WTC11 (cell line): Measurements from ENCODE around the gene MYL4. TPM values are rescaled to one million over a fixed set of nuclear protein-coding genes. Genes with fewer than 3 reads are reported as not detected.

Experiments used
- ATAC-seq: fragments of 200-7000 bp; cut with Tn5 transposase; 2 replicates; pipeline ENCODE4 v1.10.0; 2021; ENCODE audit warnings: mild to moderate bottlenecking, moderate library complexity
- CTCF ChIA-PET: fragments of 300-600 bp; sonication (Branson Sonifier 250); formaldehyde crosslinking; loops from one replicate; lab custom pipeline; 2021; ENCODE audit warnings: antibody characterized with exemption; lab: Charles Lee
- POLR2A ChIA-PET: fragments of 350-600 bp; sonication (Branson Sonifier 250); formaldehyde crosslinking; loops from one replicate; lab custom pipeline; 2021; ENCODE audit warnings: antibody characterized with exemption; lab: Charles Lee
- DNase-seq: peaks from one replicate; pipeline ENCODE4 v3.0.0; 2021; ENCODE audit warnings: low spot score
- H3K27ac Mint-ChIP-seq: 2 replicates; pipeline ENCODE4 v1.8.0; 2021; ENCODE audit warnings: mixed read lengths
- H3K27me3 Mint-ChIP-seq: 2 replicates; pipeline ENCODE4 v1.8.0; 2021; ENCODE audit warnings: low read depth, mild to moderate bottlenecking, moderate library complexity, mixed read lengths
- H3K36me3 Mint-ChIP-seq: 2 replicates; pipeline ENCODE4 v1.8.0; 2021; ENCODE audit warnings: mixed read lengths
- H3K4me1 Mint-ChIP-seq: 2 replicates; pipeline ENCODE4 v1.8.0; 2022; ENCODE audit warnings: mixed read lengths
- H3K4me3 Mint-ChIP-seq: 2 replicates; pipeline ENCODE4 v1.8.0; 2021; ENCODE audit warnings: mild to moderate bottlenecking, moderate library complexity, mixed read lengths
- H3K9me3 Mint-ChIP-seq: 2 replicates; pipeline ENCODE4 v1.8.0; 2021; ENCODE audit warnings: mixed read lengths
- AFF4 ChIP-seq: sonication (generic); formaldehyde crosslinking; IDR thresholded peaks from 2 replicates; pipeline ENCODE4 v1.8.1; 2023; ENCODE audit warnings: mild to moderate bottlenecking, missing genetic modification reagents, borderline replicate concordance
- AR ChIP-seq: fragments of 250-450 bp; sonication (Bioruptor Pico); IDR thresholded peaks from 2 replicates; pipeline ENCODE4 v1.9.0; 2021; ENCODE audit warnings: mild to moderate bottlenecking
- CREM ChIP-seq: sonication (generic); formaldehyde crosslinking; IDR thresholded peaks from 2 replicates; pipeline ENCODE4 v1.8.1; 2022; ENCODE audit warnings: mild to moderate bottlenecking, missing genetic modification reagents, moderate library complexity
- E2F1 ChIP-seq: sonication (generic); formaldehyde crosslinking; IDR thresholded peaks from 2 replicates; pipeline ENCODE4 v1.8.0; 2022; ENCODE audit warnings: mild to moderate bottlenecking, missing genetic modification reagents
- FOXJ3 ChIP-seq: sonication (generic); formaldehyde crosslinking; IDR thresholded peaks from 2 replicates; pipeline ENCODE4 v1.9.0; 2021; ENCODE audit warnings: missing genetic modification reagents, mild to moderate bottlenecking, borderline replicate concordance
- GABPB1 ChIP-seq: sonication (generic); formaldehyde crosslinking; IDR thresholded peaks from 2 replicates; pipeline ENCODE4 v1.8.1; 2023; ENCODE audit warnings: mild to moderate bottlenecking, missing genetic modification reagents
- HMGXB4 ChIP-seq: sonication (generic); formaldehyde crosslinking; IDR thresholded peaks from 2 replicates; pipeline ENCODE4 v1.8.1; 2023; ENCODE audit warnings: mild to moderate bottlenecking, moderate library complexity, missing genetic modification reagents
- OVOL2 ChIP-seq: fragments of 250-450 bp; sonication (Bioruptor Pico); IDR thresholded peaks from 2 replicates; pipeline ENCODE4 v1.9.0; 2021; ENCODE audit warnings: mild to moderate bottlenecking, borderline replicate concordance
- RELA ChIP-seq: sonication (generic); formaldehyde crosslinking; IDR thresholded peaks from 2 replicates; pipeline ENCODE4 v1.8.1; 2022; ENCODE audit warnings: missing genetic modification reagents, mild to moderate bottlenecking, borderline replicate concordance
- STAT6 ChIP-seq: sonication (generic); formaldehyde crosslinking; conservative IDR thresholded peaks from 2 replicates; pipeline ENCODE4 v1.8.1; 2023; ENCODE audit warnings: mild to moderate bottlenecking, low read depth, missing genetic modification reagents, moderate library complexity
- ZNF138 ChIP-seq: sonication (generic); formaldehyde crosslinking; conservative IDR thresholded peaks from 2 replicates; pipeline ENCODE4 v1.8.1; 2022; ENCODE audit warnings: mild to moderate bottlenecking, moderate library complexity, missing genetic modification reagents
- ZNF219 ChIP-seq: sonication (generic); formaldehyde crosslinking; IDR thresholded peaks from 2 replicates; pipeline ENCODE4 v1.8.0; 2023; ENCODE audit warnings: missing genetic modification reagents, mild to moderate bottlenecking, borderline replicate concordance
- ZNF232 ChIP-seq: sonication (generic); formaldehyde crosslinking; IDR thresholded peaks from 2 replicates; pipeline ENCODE4 v1.8.0; 2022; ENCODE audit warnings: mild to moderate bottlenecking, missing genetic modification reagents
- ZNF512 ChIP-seq: sonication (generic); formaldehyde crosslinking; IDR thresholded peaks from 2 replicates; pipeline ENCODE4 v1.8.1; 2022; ENCODE audit warnings: missing genetic modification reagents, borderline replicate concordance
- ZSCAN18 ChIP-seq: fragments of 250-450 bp; sonication (Bioruptor Pico); IDR thresholded peaks from 2 replicates; pipeline ENCODE4 v2.1.2; 2022; ENCODE audit warnings: mild to moderate bottlenecking, moderate library complexity
- total RNA-seq: library from RNA; stranded (reverse); gene quantifications from 3 replicates; pipeline ENCODE4 v1.2.3, GENCODE V29; 2021

The MYL4 gene
- total RNA-seq, 1 experiment from 2014 or later: 0.50 TPM

- Mint-ChIP-seq H3K4me3 (peak overlapping the region; percentile 95), H3K27ac (peak overlapping the region; percentile 87), H3K36me3 (no peaks in the 10 kb centered on the region), H3K27me3 (peaks cover 3% of the 10 kb centered on the region; the same call in 1 of the 2 replicates), H3K4me1 (peaks cover 29% of the 10 kb centered on the region), H3K9me3 (peaks cover 3% of the 10 kb centered on the region; the same call in 1 of the 2 replicates)
- POLR2A ChIA-PET: no interaction called here
- DNase-seq (no peak), ATAC-seq (no peak)
- CTCF ChIA-PET: no interaction called here
- TF ChIP-seq RELA (CRISPR knock-in tag) (0 out of 2 replicates have a peak, but pooled peaks have one; percentile 70), GABPB1 (CRISPR knock-in tag) (no peak)
Observed at GRCh38 chr17:47188271-47188875, 20.8 kb upstream of the MYL4 start.

- peak within 1 kb of the TSS; percentile 95 for H3K4me3 Mint-ChIP-seq
- H3K36me3 Mint-ChIP-seq: no peaks in the 10 kb centered on the region
- peaks cover 24% of the 10 kb centered on the region for H3K4me1 Mint-ChIP-seq
- H3K27ac Mint-ChIP-seq: peak within 1 kb of the TSS; percentile 87
- ATAC-seq (peak; percentile 95), DNase-seq (peak; percentile 100)
- peaks cover 3% of the 10 kb centered on the region; the same call in 1 of the 2 replicates for H3K9me3 Mint-ChIP-seq
- POLR2A ChIA-PET: no interaction called here
- CTCF ChIA-PET: interaction anchor here (0.7 to 1.6 kb wide), 5 partner anchors 90 to 429 kb away, joined by 3 to 4 read pairs (median 3); partner anchors contain the start of gene EFCAB13
- H3K27me3 Mint-ChIP-seq: peaks cover 3% of the 10 kb centered on the region; the same call in 1 of the 2 replicates
- no peak for TF ChIP-seq ZNF512 (CRISPR knock-in tag)
- no peak for TF ChIP-seq AR
- no peak for TF ChIP-seq ZNF232
- TF ChIP-seq E2F1 (CRISPR knock-in tag): 0 out of 2 replicates have a peak, but pooled peaks have one; percentile 16
- no peak for TF ChIP-seq FOXJ3 (CRISPR knock-in tag)
- no peak for TF ChIP-seq ZNF138
- no peak for TF ChIP-seq ZNF219 (CRISPR knock-in tag)
- no peak for TF ChIP-seq CREM (CRISPR knock-in tag)
- TF ChIP-seq STAT6 (CRISPR knock-in tag): no peak
- no peak for TF ChIP-seq ZSCAN18 (CRISPR knock-in tag)
- TF ChIP-seq OVOL2: no peak
- 0 out of 2 replicates have a peak, but pooled peaks have one; percentile 19 for TF ChIP-seq HMGXB4 (CRISPR knock-in tag)
- no peak for TF ChIP-seq AFF4 (CRISPR knock-in tag)
Observed at GRCh38 chr17:47188876-47189731, 20.0 kb upstream of the MYL4 start, which contains the start of gene CDC27. CDC27 (minus strand) TSS chr17:47189295; CDS start chr17:47189172, 123 bp downstream.
